Endothelial cell of umbilical vein (primary cell): ENCODE results near the gene CXCR6.

Experiments
- EZH2 ChIP-seq: IDR thresholded peaks from 2 replicates; pipeline ENCODE4 v1.6.1; 2012; ENCODE audit warnings: borderline replicate concordance, low read depth, mild to moderate bottlenecking, moderate library complexity, low read length, inconsistent platforms; ENCODE audit not compliant: severe bottlenecking
- FOS ChIP-seq: IDR thresholded peaks from 2 replicates; pipeline ENCODE4 v1.6.1; 2011; ENCODE audit warnings: mild to moderate bottlenecking, low read length, moderate library complexity, borderline replicate concordance; ENCODE audit not compliant: insufficient read depth
- POLR2A ChIP-seq: IDR thresholded peaks from 2 replicates; pipeline ENCODE4 v1.6.1; 2012; ENCODE audit warnings: low read depth, mild to moderate bottlenecking, control low read depth, low read length
- POLR2AphosphoS5 ChIP-seq: IDR thresholded peaks from 2 replicates; pipeline ENCODE4 v1.6.1; 2012; ENCODE audit warnings: low read depth, mild to moderate bottlenecking, control low read depth, low read length, moderate library complexity; ENCODE audit not compliant: insufficient read depth
- TF ChIP-seq, protein P1 (sequence below), 2 donors: IDR thresholded peaks; 1 replicate in 1 of 2; 2 replicates in 1 of 2; pipeline ENCODE4 v1.5.1; 2011; ENCODE audit warnings: low read length in 2 of 2, mild to moderate bottlenecking in 2 of 2, moderate library complexity in 2 of 2, control low read depth in 1 of 2, inconsistent platforms in 1 of 2, low read depth in 1 of 2; ENCODE audit not compliant: insufficient read depth in 1 of 2; ENCODE audit errors: extremely low read depth in 1 of 2
- TF ChIP-seq, protein P2 (sequence below): IDR thresholded peaks from 2 replicates; pipeline ENCODE4 v1.6.1; 2011; ENCODE audit not compliant: insufficient read depth, insufficient read length

DNA sequence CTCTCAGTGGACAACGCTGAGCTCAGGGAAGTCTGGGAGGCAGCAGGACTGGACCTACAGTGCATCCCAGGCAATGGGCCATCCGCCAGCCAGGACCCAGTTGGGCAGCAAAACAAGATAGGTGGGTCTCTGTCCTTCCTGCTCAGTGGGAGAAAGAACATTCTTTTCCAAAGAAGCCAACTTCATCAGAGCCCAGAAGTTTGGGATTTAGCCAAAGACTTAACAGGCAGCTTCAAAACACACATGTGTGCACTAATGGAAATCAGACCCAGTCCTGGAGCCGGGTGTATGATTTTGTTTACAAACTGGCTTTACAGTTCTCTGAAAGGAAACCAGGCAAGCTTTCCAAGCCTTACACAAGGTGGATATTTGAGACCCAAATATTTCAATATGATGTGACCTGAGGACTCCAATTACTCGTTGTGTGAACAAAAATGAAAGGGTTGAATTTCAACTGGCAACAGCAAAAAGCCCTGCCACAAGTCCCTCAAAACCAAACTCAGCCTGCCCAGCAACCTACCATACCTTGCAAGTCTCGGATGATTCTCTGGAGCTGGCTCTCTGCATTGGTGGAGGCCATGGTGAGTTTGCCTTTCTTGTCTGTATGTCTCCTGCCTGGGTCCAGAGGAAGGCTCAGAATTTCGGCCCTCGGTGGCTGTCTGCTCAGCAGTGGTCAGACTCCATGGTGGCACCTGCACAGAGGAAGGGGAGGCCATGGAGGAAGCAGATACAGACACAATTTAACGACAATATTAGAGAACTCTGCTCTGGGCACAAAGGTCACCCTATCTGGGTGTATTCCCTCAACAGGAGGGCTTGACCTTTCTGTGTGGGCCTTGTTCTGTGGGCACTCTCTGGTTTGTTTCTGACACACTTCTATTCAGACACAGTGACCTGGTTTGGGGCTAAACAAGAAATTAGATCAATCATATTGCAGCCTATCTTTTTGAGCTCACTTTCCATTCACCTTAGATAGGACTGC is 41.4 kb downstream of the CXCR6 start:
- TF ChIP-seq, protein P1, sequence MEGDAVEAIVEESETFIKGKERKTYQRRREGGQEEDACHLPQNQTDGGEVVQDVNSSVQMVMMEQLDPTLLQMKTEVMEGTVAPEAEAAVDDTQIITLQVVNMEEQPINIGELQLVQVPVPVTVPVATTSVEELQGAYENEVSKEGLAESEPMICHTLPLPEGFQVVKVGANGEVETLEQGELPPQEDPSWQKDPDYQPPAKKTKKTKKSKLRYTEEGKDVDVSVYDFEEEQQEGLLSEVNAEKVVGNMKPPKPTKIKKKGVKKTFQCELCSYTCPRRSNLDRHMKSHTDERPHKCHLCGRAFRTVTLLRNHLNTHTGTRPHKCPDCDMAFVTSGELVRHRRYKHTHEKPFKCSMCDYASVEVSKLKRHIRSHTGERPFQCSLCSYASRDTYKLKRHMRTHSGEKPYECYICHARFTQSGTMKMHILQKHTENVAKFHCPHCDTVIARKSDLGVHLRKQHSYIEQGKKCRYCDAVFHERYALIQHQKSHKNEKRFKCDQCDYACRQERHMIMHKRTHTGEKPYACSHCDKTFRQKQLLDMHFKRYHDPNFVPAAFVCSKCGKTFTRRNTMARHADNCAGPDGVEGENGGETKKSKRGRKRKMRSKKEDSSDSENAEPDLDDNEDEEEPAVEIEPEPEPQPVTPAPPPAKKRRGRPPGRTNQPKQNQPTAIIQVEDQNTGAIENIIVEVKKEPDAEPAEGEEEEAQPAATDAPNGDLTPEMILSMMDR (IDR thresholded peaks at IDR 0.05; ENCODE audit: extremely low read depth in 1 of 2, insufficient read depth in 1 of 2, low read depth in 1 of 2, low read length in 2 of 2), result no peak
- TF ChIP-seq FOS (no peak), POLR2AphosphoS5 (no peak), EZH2 (no peak), POLR2A (no peak)
- TF ChIP-seq, protein P2, sequence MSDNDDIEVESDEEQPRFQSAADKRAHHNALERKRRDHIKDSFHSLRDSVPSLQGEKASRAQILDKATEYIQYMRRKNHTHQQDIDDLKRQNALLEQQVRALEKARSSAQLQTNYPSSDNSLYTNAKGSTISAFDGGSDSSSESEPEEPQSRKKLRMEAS, result no peak
